AG20443 (cell line): Measurements from ENCODE around the gene HCAR3.
A peak's percentile ranks its signal among the peaks of the same experiment; 100 is the strongest.

Source experiments
- DNase-seq: peaks from one replicate; pipeline ENCODE4 v3.0.0; 2012; ENCODE audit warnings: low spot score, mixed read lengths

The HCAR3 gene

GRCh38 chr12:122669397-122670070, 47.1 kb downstream of the HCAR3 start:
- DNase-seq = peak; percentile 41

DNA sequence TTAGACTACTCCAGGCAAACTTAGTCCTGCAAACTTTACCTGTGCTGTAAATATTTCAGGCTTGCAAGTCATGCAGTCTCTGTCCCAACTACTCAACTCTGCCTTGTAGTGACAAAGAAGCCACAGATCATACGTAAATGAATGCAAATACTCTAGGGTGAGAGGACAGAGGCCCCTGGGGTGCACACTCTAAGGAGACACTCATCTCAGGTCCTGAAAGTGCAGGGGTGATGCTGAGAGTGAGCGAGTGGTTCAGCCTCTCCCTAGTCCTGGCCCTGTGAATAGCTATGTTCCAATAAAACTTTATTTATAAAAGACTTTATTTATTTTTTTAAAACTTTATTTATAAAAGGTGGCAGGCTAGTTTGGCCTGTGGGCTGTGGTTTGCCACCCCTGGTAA, 48.3 kb downstream of the HCAR3 start:
- DNase-seq = no peak

- DNase-seq = no peak
Observed at GRCh38 chr12:122665759-122666158, 50.9 kb downstream of the HCAR3 start.

- no peak for DNase-seq
Observed at GRCh38 chr12:122665349-122665748, 51.3 kb downstream of the HCAR3 start.
